MCF 10A (cell line): ENCODE data around the gene SCGB2B2. TPM values are rescaled to one million over a fixed set of nuclear protein-coding genes. Genes with fewer than 3 reads are reported as not detected.
"Not testable (repeated sequence)": the region's sequence is repeated elsewhere in the genome, so short reads cannot be mapped to it uniquely, and the experiment has no call there.

Source experiments
- BruUV-seq: library from RNA; stranded (reverse); fragments of 400-500 nt; replicated peaks from 2 replicates; lab custom pipeline; 2021; lab: Mats Ljungman, UMichigan
- CTCF ChIA-PET: fragments of 300-600 bp; sonication (Branson Sonifier 250); formaldehyde crosslinking; extraction: SDS; loops from one replicate; lab custom pipeline; 2021; ENCODE audit warnings: antibody characterized with exemption, inconsistent platforms; lab: Yijun Ruan, JAX
- POLR2A ChIA-PET: fragments of 300-600, 350-650 bp; sonication (Branson Sonifier 250); formaldehyde crosslinking; extraction: SDS; loops from one replicate; lab custom pipeline; 2020; ENCODE audit warnings: antibody characterized with exemption, inconsistent platforms; lab: Yijun Ruan, JAX
- DNase-seq: peaks from one replicate; pipeline ENCODE4 v3.0.0-alpha.2; 2018; ENCODE audit not compliant: unreplicated experiment
- H3K27ac Mint-ChIP-seq: one replicate; pipeline ENCODE4 v1.8.0; 2022; ENCODE audit warnings: mild to moderate bottlenecking, low read depth, mixed read lengths; ENCODE audit not compliant: unreplicated experiment
- H3K27me3 Mint-ChIP-seq: one replicate; pipeline ENCODE4 v1.8.0; 2022; ENCODE audit warnings: mixed read lengths; ENCODE audit not compliant: insufficient read depth, unreplicated experiment
- H3K36me3 Mint-ChIP-seq: one replicate; pipeline ENCODE4 v1.8.0; 2022; ENCODE audit warnings: mild to moderate bottlenecking, moderate library complexity, mixed read lengths; ENCODE audit not compliant: insufficient read depth, unreplicated experiment
- H3K4me1 Mint-ChIP-seq: one replicate; pipeline ENCODE4 v1.8.0; 2022; ENCODE audit warnings: mixed read lengths; ENCODE audit not compliant: insufficient read depth, unreplicated experiment
- H3K4me3 Mint-ChIP-seq: one replicate; pipeline ENCODE4 v1.8.0; 2022; ENCODE audit warnings: mild to moderate bottlenecking, moderate library complexity, mixed read lengths; ENCODE audit not compliant: unreplicated experiment
- H3K9me3 Mint-ChIP-seq: one replicate; pipeline ENCODE4 v1.8.0; 2022; ENCODE audit warnings: mixed read lengths; ENCODE audit not compliant: unreplicated experiment
- intact Hi-C: fragments of 100-400 bp; cut with micrococcal nuclease; formaldehyde crosslinking; loops from 2 replicates; pipeline ENCODE4 v1.14.1; 2022
- total RNA-seq: library from RNA; stranded (reverse); gene quantifications from 2 replicates; pipeline ENCODE4 v1.2.3, GENCODE V29; 2022
- TF ChIP-seq, protein P1 (sequence below): fragments of 200-600 bp; IDR thresholded peaks from one replicate; pipeline ENCODE4 v1.8.0; 2022; ENCODE audit warnings: antibody characterized with exemption, mild to moderate bottlenecking; ENCODE audit not compliant: unreplicated experiment

Gene SCGB2B2
- total RNA-seq, 1 experiment from 2014 or later = not detected

DNA sequence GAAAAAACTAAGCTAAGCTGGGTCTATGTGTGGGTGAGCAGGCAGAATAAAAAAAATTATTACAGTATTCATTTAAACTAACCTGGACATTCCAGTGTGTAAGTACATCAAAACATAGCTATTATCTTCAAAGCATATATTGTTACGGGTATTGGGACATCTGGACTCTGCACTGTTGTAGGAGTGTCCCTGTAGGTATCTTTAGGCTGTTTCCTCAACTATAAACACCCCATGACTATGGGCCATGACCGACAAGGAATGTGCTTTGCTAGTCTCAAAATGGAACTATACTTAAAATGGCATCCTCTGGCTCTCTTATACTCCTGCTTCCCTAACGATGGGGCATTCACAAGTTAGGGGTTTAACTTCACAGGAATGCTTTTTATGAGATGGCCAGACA is 3.4 kb downstream of the SCGB2B2 start:
- Mint-ChIP-seq H3K4me1 (no peaks in the 10 kb centered on the region), H3K36me3 (no peaks in the 10 kb centered on the region), H3K9me3 (peaks cover 26% of the 10 kb centered on the region), H3K4me3 (no peak overlapping the region), H3K27ac (no peak overlapping the region), H3K27me3 (no peaks in the 10 kb centered on the region)
- TF ChIP-seq, protein P1, sequence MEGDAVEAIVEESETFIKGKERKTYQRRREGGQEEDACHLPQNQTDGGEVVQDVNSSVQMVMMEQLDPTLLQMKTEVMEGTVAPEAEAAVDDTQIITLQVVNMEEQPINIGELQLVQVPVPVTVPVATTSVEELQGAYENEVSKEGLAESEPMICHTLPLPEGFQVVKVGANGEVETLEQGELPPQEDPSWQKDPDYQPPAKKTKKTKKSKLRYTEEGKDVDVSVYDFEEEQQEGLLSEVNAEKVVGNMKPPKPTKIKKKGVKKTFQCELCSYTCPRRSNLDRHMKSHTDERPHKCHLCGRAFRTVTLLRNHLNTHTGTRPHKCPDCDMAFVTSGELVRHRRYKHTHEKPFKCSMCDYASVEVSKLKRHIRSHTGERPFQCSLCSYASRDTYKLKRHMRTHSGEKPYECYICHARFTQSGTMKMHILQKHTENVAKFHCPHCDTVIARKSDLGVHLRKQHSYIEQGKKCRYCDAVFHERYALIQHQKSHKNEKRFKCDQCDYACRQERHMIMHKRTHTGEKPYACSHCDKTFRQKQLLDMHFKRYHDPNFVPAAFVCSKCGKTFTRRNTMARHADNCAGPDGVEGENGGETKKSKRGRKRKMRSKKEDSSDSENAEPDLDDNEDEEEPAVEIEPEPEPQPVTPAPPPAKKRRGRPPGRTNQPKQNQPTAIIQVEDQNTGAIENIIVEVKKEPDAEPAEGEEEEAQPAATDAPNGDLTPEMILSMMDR = no peak
- CTCF ChIA-PET = interaction anchor here (1.0 to 1.2 kb wide), 3 partner anchors 10 to 39 kb away, joined by 3 read pairs; no protein-coding TSS in a partner anchor
- BruUV-seq = no TSS peak
- intact Hi-C loops = no loop called here
- no peak for DNase-seq
- POLR2A ChIA-PET = no interaction called here

DNA sequence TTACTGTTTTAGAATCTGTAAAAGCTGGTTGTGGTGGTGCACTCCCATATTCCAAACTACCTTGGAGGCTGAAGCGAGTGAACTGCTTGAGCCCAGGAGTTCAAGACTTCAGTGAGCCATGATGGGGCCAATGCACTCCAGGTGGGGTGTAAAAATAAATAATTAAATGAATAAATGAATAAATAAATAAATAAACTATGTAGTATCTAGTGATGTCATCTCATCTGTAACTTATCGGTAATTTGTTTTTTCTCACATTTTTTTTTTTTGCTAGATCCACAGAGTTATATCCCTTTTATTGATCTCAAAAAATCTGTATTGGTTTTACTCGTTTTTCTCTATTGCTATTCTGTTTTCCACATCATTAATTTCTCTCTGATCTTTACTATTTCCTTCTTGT is 5.0 kb downstream of the SCGB2B2 start:
- Mint-ChIP-seq H3K4me1 (no peaks in the 10 kb centered on the region), H3K27me3 (no peaks in the 10 kb centered on the region), H3K27ac (no peak overlapping the region), H3K36me3 (no peaks in the 10 kb centered on the region), H3K9me3 (peaks cover 23% of the 10 kb centered on the region), H3K4me3 (no peak overlapping the region)
- CTCF ChIA-PET = interaction anchor here (0.7 to 0.8 kb wide), 2 partner anchors 16 to 32 kb away, joined by 3 read pairs; no protein-coding TSS in a partner anchor
- BruUV-seq = no TSS peak
- DNase-seq = no peak
- POLR2A ChIA-PET = no interaction called here
- TF ChIP-seq, protein P1 = no peak
- intact Hi-C loops = no loop called here

DNA sequence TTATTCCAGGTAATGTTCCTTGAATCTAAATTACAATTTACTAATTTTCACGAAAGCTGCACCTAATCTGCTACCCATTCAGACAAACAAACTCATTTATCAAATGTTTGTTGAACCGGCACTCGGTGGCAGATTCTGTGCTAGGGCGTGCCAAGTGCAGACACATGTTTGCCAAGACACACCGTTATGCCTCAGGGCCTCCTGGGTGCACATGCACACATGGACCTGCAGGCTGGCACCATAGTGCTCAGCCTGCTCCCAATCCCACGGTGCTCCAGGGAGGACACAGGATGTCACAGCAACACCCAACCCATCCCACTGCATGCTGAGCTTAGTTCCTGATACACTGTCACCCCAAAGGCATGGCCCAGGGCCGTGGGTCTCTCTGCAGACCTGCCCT is 7.7 kb downstream of the SCGB2B2 start:
- POLR2A ChIA-PET = no interaction called here
- H3K27ac Mint-ChIP-seq = no peak overlapping the region
- no peak for DNase-seq
- H3K4me3 Mint-ChIP-seq = no peak overlapping the region
- intact Hi-C loops = no loop called here
- no TSS peak for BruUV-seq
- no peaks in the 10 kb centered on the region for H3K27me3 Mint-ChIP-seq
- peaks cover 22% of the 10 kb centered on the region for H3K9me3 Mint-ChIP-seq
- no peaks in the 10 kb centered on the region for H3K36me3 Mint-ChIP-seq
- no peaks in the 10 kb centered on the region for H3K4me1 Mint-ChIP-seq
- CTCF ChIA-PET = interaction anchor here (0.7 kb wide), 1 partner anchor 573 kb away, joined by 3 read pairs; no protein-coding TSS in a partner anchor
- TF ChIP-seq, protein P1 = no peak

DNA sequence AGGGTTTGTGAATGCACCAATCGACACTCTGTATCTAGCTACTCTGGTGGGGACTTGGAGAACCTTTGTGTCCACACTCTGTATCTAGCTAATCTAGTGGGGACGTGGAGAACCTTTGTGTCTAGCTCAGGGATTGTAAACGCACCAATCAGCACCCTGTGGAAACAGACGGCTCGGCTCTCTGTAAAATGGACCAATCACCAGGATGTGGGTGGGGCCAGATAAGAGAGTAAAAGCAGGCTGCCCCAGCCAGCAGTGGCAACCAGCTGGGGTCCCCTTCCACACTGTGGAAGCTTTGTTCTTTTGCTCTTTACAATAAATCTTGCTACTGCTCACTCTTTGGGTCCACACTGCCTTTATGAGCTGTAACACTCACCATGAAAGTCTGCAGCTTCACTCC is 8.3 kb downstream of the SCGB2B2 start:
- H3K4me1 Mint-ChIP-seq, intact Hi-C loops, H3K36me3 Mint-ChIP-seq, POLR2A ChIA-PET, CTCF ChIA-PET, H3K4me3 Mint-ChIP-seq, BruUV-seq, DNase-seq, H3K27me3 Mint-ChIP-seq, H3K27ac Mint-ChIP-seq: not testable (repeated sequence)
- peaks cover 22% of the 10 kb centered on the region for H3K9me3 Mint-ChIP-seq

DNA sequence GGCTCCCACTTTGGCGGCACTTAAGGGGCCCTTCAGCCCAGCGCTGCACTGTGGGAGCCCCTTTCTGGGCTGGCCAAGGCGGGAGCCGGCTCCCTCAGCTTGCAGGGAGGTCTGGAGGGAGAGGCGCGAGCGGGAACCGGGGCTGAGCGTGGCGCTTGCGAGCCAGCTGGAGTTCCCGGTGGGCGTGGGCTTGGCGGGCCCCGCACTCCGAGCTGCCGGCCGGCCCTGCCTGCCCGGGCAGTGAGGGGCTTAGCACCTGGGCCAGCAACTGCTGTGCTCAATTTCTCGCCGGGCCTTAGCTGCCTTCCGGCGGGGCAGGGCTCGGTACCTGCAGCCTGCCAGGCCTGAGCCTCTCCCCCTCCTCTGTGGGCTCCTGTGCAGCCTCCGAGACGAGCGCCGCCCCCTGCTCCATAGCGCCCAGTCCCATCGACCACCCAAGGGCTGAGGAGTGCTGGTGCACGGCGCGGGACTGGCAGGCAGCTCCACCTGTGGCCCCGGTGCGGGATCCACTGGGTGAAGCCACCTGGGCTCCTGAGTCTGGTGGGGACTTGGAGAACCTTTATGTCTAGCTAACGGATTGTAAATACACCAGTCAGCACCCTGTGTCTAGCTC is 8.8 kb downstream of the SCGB2B2 start:
- CTCF ChIA-PET = interaction anchor here (0.6 kb wide), 1 partner anchor 111 kb away, joined by 3 read pairs; no protein-coding TSS in a partner anchor
- POLR2A ChIA-PET = not testable (repeated sequence)

More for the DNA sequence above, 8.8 kb downstream of the SCGB2B2 start:
- peaks cover 21% of the 10 kb centered on the region for H3K9me3 Mint-ChIP-seq
- H3K27me3 Mint-ChIP-seq, H3K4me1 Mint-ChIP-seq, H3K4me3 Mint-ChIP-seq, intact Hi-C loops, DNase-seq, BruUV-seq, H3K27ac Mint-ChIP-seq, H3K36me3 Mint-ChIP-seq: not testable (repeated sequence)
